SK-N-SH treated with all-trans-retinoic acid at 6 μM for 48 hours (cell line): ENCODE results near the gene KCNMA1.

Experiments
- ATAC-seq: fragments of 200-7000 bp; cut with Tn5 transposase; 3 replicates; pipeline ENCODE4 v1.9.1; 2020; ENCODE audit warnings: mild to moderate bottlenecking, moderate library complexity
- ARNTL ChIP-seq: fragments of 450-650 bp; formaldehyde crosslinking; IDR thresholded peaks from 2 replicates; pipeline ENCODE4 v1.5.0; 2020; ENCODE audit warnings: low read depth, mild to moderate bottlenecking, moderate library complexity, borderline replicate concordance
- BACH2 ChIP-seq: fragments of 250-450 bp; sonication (Bioruptor Pico); IDR thresholded peaks from 2 replicates; pipeline ENCODE4 v1.9.0; 2021; ENCODE audit warnings: mild to moderate bottlenecking, borderline replicate concordance
- CREB5 ChIP-seq: fragments of 250-450 bp; sonication (Bioruptor Pico); IDR thresholded peaks from 2 replicates; pipeline ENCODE4 v1.5.1; 2020; ENCODE audit warnings: low read depth, mild to moderate bottlenecking, moderate library complexity
- CSDC2 ChIP-seq: fragments of 250-450 bp; sonication (Bioruptor Pico); IDR thresholded peaks from 2 replicates; pipeline ENCODE4 v1.5.0; 2020; ENCODE audit warnings: mild to moderate bottlenecking, moderate library complexity
- CSRNP3 ChIP-seq: fragments of 250-450 bp; sonication (Bioruptor Pico); IDR thresholded peaks from 2 replicates; pipeline ENCODE4 v1.5.1; 2021; ENCODE audit warnings: mild to moderate bottlenecking, moderate library complexity
- ESRRG ChIP-seq: fragments of 250-450 bp; sonication (Bioruptor Pico); IDR thresholded peaks from 2 replicates; pipeline ENCODE4 v1.6.1; 2021; ENCODE audit warnings: mild to moderate bottlenecking
- GLIS3 ChIP-seq: fragments of 250-450 bp; sonication (Bioruptor Pico); IDR thresholded peaks from 2 replicates; pipeline ENCODE4 v1.5.0; 2020; ENCODE audit warnings: mild to moderate bottlenecking, moderate library complexity
- ISL1 ChIP-seq: fragments of 250-450 bp; sonication (Bioruptor Pico); IDR thresholded peaks from 2 replicates; pipeline ENCODE4 v2.1.2; 2022; ENCODE audit warnings: mild to moderate bottlenecking, moderate library complexity
- OSR1 ChIP-seq: fragments of 250-450 bp; sonication (Bioruptor Pico); IDR thresholded peaks from 2 replicates; pipeline ENCODE4 v1.8.0; 2022; ENCODE audit warnings: moderate library complexity, mild to moderate bottlenecking, inconsistent platforms
- PATZ1 ChIP-seq: fragments of 250-450 bp; sonication (Bioruptor Pico); IDR thresholded peaks from 2 replicates; pipeline ENCODE4 v1.8.0; 2020; ENCODE audit warnings: mild to moderate bottlenecking, moderate library complexity, borderline replicate concordance
- POU6F1 ChIP-seq: fragments of 250-450 bp; sonication (Bioruptor Pico); IDR thresholded peaks from 2 replicates; pipeline ENCODE4 v1.8.0; 2021; ENCODE audit warnings: low read depth, mild to moderate bottlenecking, moderate library complexity, borderline replicate concordance
- PPARA ChIP-seq: fragments of 250-450 bp; sonication (Bioruptor Pico); IDR thresholded peaks from 2 replicates; pipeline ENCODE4 v1.5.0; 2020; ENCODE audit warnings: mild to moderate bottlenecking, borderline replicate concordance
- RARB ChIP-seq: fragments of 250-450 bp; sonication (Bioruptor Pico); IDR thresholded peaks from 2 replicates; pipeline ENCODE4 v1.8.0; 2021; ENCODE audit warnings: mild to moderate bottlenecking, moderate library complexity
- SNAI2 ChIP-seq: fragments of 250-450 bp; sonication (Bioruptor Pico); IDR thresholded peaks from 2 replicates; pipeline ENCODE4 v1.5.0; 2020; ENCODE audit warnings: mild to moderate bottlenecking, moderate library complexity
- TCF4 ChIP-seq: fragments of 250-450 bp; sonication (Bioruptor Pico); IDR thresholded peaks from 2 replicates; pipeline ENCODE4 v1.8.0; 2021; ENCODE audit warnings: mild to moderate bottlenecking, moderate library complexity, borderline replicate concordance
- TOX ChIP-seq: fragments of 250-450 bp; sonication (Bioruptor Pico); IDR thresholded peaks from 2 replicates; pipeline ENCODE4 v1.8.0; 2021; ENCODE audit warnings: mild to moderate bottlenecking, moderate library complexity, borderline replicate concordance
- TSHZ2 ChIP-seq: fragments of 250-450 bp; sonication (Bioruptor Pico); IDR thresholded peaks from 2 replicates; pipeline ENCODE4 v1.5.0; 2020; ENCODE audit warnings: mild to moderate bottlenecking, moderate library complexity
- ZC3H10 ChIP-seq: fragments of 250-450 bp; sonication (Bioruptor Pico); IDR thresholded peaks from 2 replicates; pipeline ENCODE4 v1.5.1; 2021; ENCODE audit warnings: mild to moderate bottlenecking, moderate library complexity
- ZFP3 ChIP-seq: fragments of 250-450 bp; sonication (Bioruptor Pico); IDR thresholded peaks from 2 replicates; pipeline ENCODE4 v1.5.0; 2020; ENCODE audit warnings: mild to moderate bottlenecking, moderate library complexity
- ZNF565 ChIP-seq: fragments of 450-650 bp; formaldehyde crosslinking; conservative IDR thresholded peaks from 2 replicates; pipeline ENCODE4 v1.5.0; 2020; ENCODE audit warnings: low read depth, mild to moderate bottlenecking, moderate library complexity
- ZNF70 ChIP-seq: fragments of 450-650 bp; formaldehyde crosslinking; IDR thresholded peaks from 2 replicates; pipeline ENCODE4 v1.5.0; 2020; ENCODE audit warnings: mild to moderate bottlenecking, moderate library complexity
- ZNF8 ChIP-seq: fragments of 450-650 bp; formaldehyde crosslinking; IDR thresholded peaks from 2 replicates; pipeline ENCODE4 v1.5.0; 2020; ENCODE audit warnings: mild to moderate bottlenecking, moderate library complexity

Gene KCNMA1

GRCh38 chr10:76961841-76962240, 675.8 kb downstream of the KCNMA1 start:
- no peak for TF ChIP-seq CSDC2 (CRISPR knock-in tag)
- TF ChIP-seq OSR1 (CRISPR knock-in tag) = no peak
- no peak for TF ChIP-seq SNAI2 (CRISPR knock-in tag)
- TF ChIP-seq TOX (CRISPR knock-in tag) = no peak
- TF ChIP-seq PATZ1 (CRISPR knock-in tag) = no peak
- TF ChIP-seq GLIS3 (CRISPR knock-in tag) = no peak
- no peak for TF ChIP-seq TCF4
- no peak for TF ChIP-seq ZNF8 (CRISPR knock-in tag)
- no peak for TF ChIP-seq CSRNP3
- TF ChIP-seq ZNF70 = no peak
- TF ChIP-seq RARB = no peak
- no peak for TF ChIP-seq ZC3H10 (CRISPR knock-in tag)
- TF ChIP-seq PPARA = no peak
- no peak for TF ChIP-seq ARNTL
- no peak for TF ChIP-seq TSHZ2 (CRISPR knock-in tag)
- no peak for TF ChIP-seq ISL1 (CRISPR knock-in tag)
- TF ChIP-seq ZNF565 (CRISPR knock-in tag) = no peak
- no peak for ATAC-seq

GRCh38 chr10:76959111-76959510, 678.5 kb downstream of the KCNMA1 start:
- no peak for TF ChIP-seq CSRNP3
- no peak for TF ChIP-seq BACH2 (CRISPR knock-in tag)
- no peak for TF ChIP-seq ARNTL
- no peak for TF ChIP-seq ZNF8 (CRISPR knock-in tag)
- TF ChIP-seq ZC3H10 (CRISPR knock-in tag) = no peak
- TF ChIP-seq ESRRG (CRISPR knock-in tag) = no peak
- no peak for TF ChIP-seq RARB
- TF ChIP-seq TCF4 = no peak
- TF ChIP-seq OSR1 (CRISPR knock-in tag) = no peak
- TF ChIP-seq PATZ1 (CRISPR knock-in tag) = no peak
- TF ChIP-seq PPARA = no peak
- no peak for TF ChIP-seq POU6F1
- no peak for TF ChIP-seq CSDC2 (CRISPR knock-in tag)
- TF ChIP-seq TOX (CRISPR knock-in tag) = no peak
- no peak for TF ChIP-seq ZFP3 (CRISPR knock-in tag)
- no peak for TF ChIP-seq TSHZ2 (CRISPR knock-in tag)
- no peak for TF ChIP-seq ISL1 (CRISPR knock-in tag)
- no peak for TF ChIP-seq SNAI2 (CRISPR knock-in tag)
- no peak for TF ChIP-seq CREB5
- no peak for ATAC-seq
